HEK293 (cell line): Measurements from ENCODE around the gene CYP4Z1.
"Not testable (repeated sequence)": the region's sequence is repeated elsewhere in the genome, so short reads cannot be mapped to it uniquely, and the experiment has no call there.

Source experiments
- CTCF ChIA-PET: fragments of 350-600 bp; formaldehyde crosslinking; extraction: SDS; loops from one replicate; lab custom pipeline; 2021; ENCODE audit warnings: antibody characterized with exemption; lab: Yijun Ruan, JAX
- POLR2A ChIA-PET: fragments of 300-600 bp; formaldehyde crosslinking; extraction: SDS; loops from one replicate; lab custom pipeline; 2020; ENCODE audit warnings: antibody characterized with exemption, inconsistent platforms; lab: Yijun Ruan, JAX
- H3K27ac ChIP-seq: fragments of 200-500 bp; sonication (Bioruptor generic); 2 replicates; pipeline ENCODE4 v1.5.1; 2014; ENCODE audit warnings: low read depth, low read length, control low read depth, inconsistent platforms; ENCODE audit errors: extremely low read depth
- H3K36me3 ChIP-seq, 2 experiments: fragments of 200-500 bp in 1 of 2; sonication (Bioruptor generic) in 1 of 2; 1 replicate in 1 of 2; 2 replicates in 1 of 2; pipeline ENCODE4 v1.5.1; 2014 to 2017; ENCODE audit warnings: inconsistent platforms in 2 of 2, low read length in 2 of 2; ENCODE audit not compliant: control insufficient read depth in 2 of 2, insufficient read depth in 1 of 2
- H3K4me1 ChIP-seq: fragments of 200-500 bp; sonication (Bioruptor generic); 2 replicates; pipeline ENCODE4 v1.5.1; 2014; ENCODE audit warnings: mild to moderate bottlenecking, low read length, inconsistent platforms; ENCODE audit not compliant: control insufficient read depth, insufficient read depth
- H3K4me3 ChIP-seq: 2 replicates; pipeline ENCODE4 v1.5.1; 2011; ENCODE audit warnings: low read depth, mild to moderate bottlenecking, control low read depth, low read length, moderate library complexity
- H3K9me3 ChIP-seq: fragments of 200-500 bp; sonication (Bioruptor generic); 2 replicates; pipeline ENCODE4 v1.5.1; 2014; ENCODE audit warnings: low read depth, low read length, inconsistent platforms; ENCODE audit not compliant: control insufficient read depth, insufficient read depth
- AEBP2 ChIP-seq: fragments of 450-650 bp; formaldehyde crosslinking; IDR thresholded peaks from 2 replicates; pipeline ENCODE4 v1.5.1; 2016; ENCODE audit warnings: missing biosample characterization, missing genetic modification characterization, borderline replicate concordance
- KLF16 ChIP-seq: fragments of 450-650 bp; formaldehyde crosslinking; IDR thresholded peaks from 2 replicates; pipeline ENCODE4 v1.5.1; 2017; ENCODE audit warnings: missing biosample characterization, missing genetic modification characterization
- SCRT2 ChIP-seq: fragments of 450-650 bp; formaldehyde crosslinking; IDR thresholded peaks from 2 replicates; pipeline ENCODE4 v1.5.1; 2016; ENCODE audit warnings: missing biosample characterization, missing genetic modification characterization
- SETDB1 ChIP-seq: IDR thresholded peaks from one replicate; pipeline ENCODE4 v1.6.1; 2017; ENCODE audit warnings: mild to moderate bottlenecking, low read length, moderate library complexity, mixed read lengths; ENCODE audit not compliant: insufficient read length
- ZNF146 ChIP-seq: fragments of 450-650 bp; formaldehyde crosslinking; IDR thresholded peaks from 2 replicates; pipeline ENCODE4 v1.5.1; 2016; ENCODE audit warnings: missing biosample characterization, missing genetic modification characterization
- ZNF175 ChIP-seq: fragments of 450-650 bp; formaldehyde crosslinking; IDR thresholded peaks from 2 replicates; pipeline ENCODE4 v1.5.1; 2016; ENCODE audit warnings: missing biosample characterization, missing genetic modification characterization
- ZNF19 ChIP-seq: fragments of 450-650 bp; formaldehyde crosslinking; IDR thresholded peaks from 2 replicates; pipeline ENCODE4; 2016; ENCODE audit warnings: missing biosample characterization, missing genetic modification characterization, low read depth
- ZNF2 ChIP-seq: fragments of 450-650 bp; formaldehyde crosslinking; IDR thresholded peaks from 2 replicates; pipeline ENCODE4 v1.5.1; 2016; ENCODE audit warnings: missing biosample characterization, missing genetic modification characterization
- ZNF274 ChIP-seq, 2 experiments: fragments of 200-500 bp in 1 of 2; fragments of 450-650 bp in 1 of 2; sonication (Bioruptor generic) in 1 of 2; formaldehyde crosslinking in 1 of 2; IDR thresholded peaks; 2 replicates each; pipeline versions ENCODE4 v1.5.1 to v1.6.1; 2014 to 2016; ENCODE audit warnings: borderline replicate concordance in 1 of 2, inconsistent platforms in 1 of 2, low read length in 1 of 2, missing biosample characterization in 1 of 2, missing genetic modification characterization in 1 of 2
- ZNF391 ChIP-seq: fragments of 450-650 bp; formaldehyde crosslinking; IDR thresholded peaks from 2 replicates; pipeline ENCODE4 v1.5.1; 2016; ENCODE audit warnings: low read depth, missing biosample characterization, missing genetic modification characterization, borderline replicate concordance
- ZNF426 ChIP-seq: fragments of 450-650 bp; formaldehyde crosslinking; IDR thresholded peaks from 2 replicates; pipeline ENCODE4 v1.5.1; 2017; ENCODE audit warnings: missing biosample characterization, missing genetic modification characterization, mild to moderate bottlenecking, inconsistent platforms, moderate library complexity
- ZNF433 ChIP-seq: fragments of 450-650 bp; formaldehyde crosslinking; IDR thresholded peaks from 2 replicates; pipeline ENCODE4 v1.5.1; 2016; ENCODE audit warnings: missing biosample characterization, missing genetic modification characterization, low read depth
- ZNF48 ChIP-seq: fragments of 450-650 bp; formaldehyde crosslinking; IDR thresholded peaks from 2 replicates; pipeline ENCODE4 v1.5.1; 2016; ENCODE audit warnings: missing biosample characterization, missing genetic modification characterization
- ZNF560 ChIP-seq: fragments of 450-650 bp; formaldehyde crosslinking; IDR thresholded peaks from 2 replicates; pipeline ENCODE4 v1.5.1; 2017; ENCODE audit warnings: missing biosample characterization, missing genetic modification characterization, borderline replicate concordance
- ZNF624 ChIP-seq: fragments of 450-650 bp; formaldehyde crosslinking; IDR thresholded peaks from 2 replicates; pipeline ENCODE4 v1.5.1; 2017; ENCODE audit warnings: missing biosample characterization, missing genetic modification characterization

CYP4Z1 gene

GRCh38 chr1:47113178-47113577 is 46.1 kb downstream of the CYP4Z1 start (continued):
- TF ChIP-seq SETDB1, result no peak
- no peak for TF ChIP-seq SCRT2

- H3K36me3 ChIP-seq, H3K9me3 ChIP-seq, H3K27ac ChIP-seq, H3K4me1 ChIP-seq, POLR2A ChIA-PET, H3K4me3 ChIP-seq: not testable (repeated sequence)
- TF ChIP-seq ZNF146, result peak; percentile 73
- CTCF ChIA-PET, result interaction anchor here (0.6 to 0.8 kb wide), 2 partner anchors 243 to 464 kb away, joined by 3 to 4 read pairs; no protein-coding TSS in a partner anchor
Observed at GRCh38 chr1:47121039-47121438, 54.0 kb downstream of the CYP4Z1 start.

- POLR2A ChIA-PET, CTCF ChIA-PET: not testable (repeated sequence)
Observed at GRCh38 chr1:47124834-47125233, 57.8 kb downstream of the CYP4Z1 start.

GRCh38 chr1:47126997-47127396 is 60.0 kb downstream of the CYP4Z1 start:
- H3K4me1 ChIP-seq, H3K27ac ChIP-seq, H3K36me3 ChIP-seq, H3K4me3 ChIP-seq, POLR2A ChIA-PET, H3K9me3 ChIP-seq: not testable (repeated sequence)
- CTCF ChIA-PET, result interaction anchor here (0.9 to 1.5 kb wide), 2 partner anchors 49 to 402 kb away, joined by 3 to 4 read pairs; no protein-coding TSS in a partner anchor
- TF ChIP-seq ZNF146, result peak; percentile 88

More at GRCh38 chr1:47124834-47125233, 57.8 kb downstream of the CYP4Z1 start:
- not testable (repeated sequence) for H3K36me3 ChIP-seq, H3K27ac ChIP-seq, H3K4me1 ChIP-seq, H3K9me3 ChIP-seq, H3K4me3 ChIP-seq

- ChIA-PET POLR2A (no interaction called here), CTCF (interaction anchor here (1.5 kb wide), 1 partner anchor 47 kb away, joined by 4 read pairs; no protein-coding TSS in a partner anchor)
- no peak overlapping the region for H3K4me3 ChIP-seq
- no peaks in the 10 kb centered on the region for H3K36me3 ChIP-seq
- no peaks in the 10 kb centered on the region for H3K9me3 ChIP-seq
- no peaks in the 10 kb centered on the region for H3K4me1 ChIP-seq
- no peak for TF ChIP-seq ZNF433 (tag by site-specific recombination)
- no peak for TF ChIP-seq SCRT2
- no peak for TF ChIP-seq ZNF48 (tag by site-specific recombination)
- TF ChIP-seq ZNF391, result no peak
- TF ChIP-seq ZNF624 (tag by site-specific recombination), result no peak
- TF ChIP-seq AEBP2 (tag by site-specific recombination), result no peak
- no peak for TF ChIP-seq ZNF560 (tag by site-specific recombination)
- TF ChIP-seq ZNF274 (IDR thresholded peaks at IDR 0.05; ENCODE audit: low read length), result no peak
- TF ChIP-seq ZNF274 (tag by site-specific recombination; IDR thresholded peaks at IDR 0.05; ENCODE audit: borderline replicate concordance), result no peak
- no peak for TF ChIP-seq ZNF175
- no peak for TF ChIP-seq ZNF2
- TF ChIP-seq ZNF19 (tag by site-specific recombination), result no peak
- no peak for TF ChIP-seq KLF16 (tag by site-specific recombination)
- TF ChIP-seq ZNF426 (tag by site-specific recombination), result no peak
- H3K27ac ChIP-seq, result no peak overlapping the region
Observed at GRCh38 chr1:47128221-47128620, 61.2 kb downstream of the CYP4Z1 start.

- H3K9me3 ChIP-seq, H3K4me1 ChIP-seq, POLR2A ChIA-PET, H3K4me3 ChIP-seq, H3K27ac ChIP-seq, H3K36me3 ChIP-seq, CTCF ChIA-PET: not testable (repeated sequence)
Observed at GRCh38 chr1:47128854-47129253, 61.8 kb downstream of the CYP4Z1 start.

DNA sequence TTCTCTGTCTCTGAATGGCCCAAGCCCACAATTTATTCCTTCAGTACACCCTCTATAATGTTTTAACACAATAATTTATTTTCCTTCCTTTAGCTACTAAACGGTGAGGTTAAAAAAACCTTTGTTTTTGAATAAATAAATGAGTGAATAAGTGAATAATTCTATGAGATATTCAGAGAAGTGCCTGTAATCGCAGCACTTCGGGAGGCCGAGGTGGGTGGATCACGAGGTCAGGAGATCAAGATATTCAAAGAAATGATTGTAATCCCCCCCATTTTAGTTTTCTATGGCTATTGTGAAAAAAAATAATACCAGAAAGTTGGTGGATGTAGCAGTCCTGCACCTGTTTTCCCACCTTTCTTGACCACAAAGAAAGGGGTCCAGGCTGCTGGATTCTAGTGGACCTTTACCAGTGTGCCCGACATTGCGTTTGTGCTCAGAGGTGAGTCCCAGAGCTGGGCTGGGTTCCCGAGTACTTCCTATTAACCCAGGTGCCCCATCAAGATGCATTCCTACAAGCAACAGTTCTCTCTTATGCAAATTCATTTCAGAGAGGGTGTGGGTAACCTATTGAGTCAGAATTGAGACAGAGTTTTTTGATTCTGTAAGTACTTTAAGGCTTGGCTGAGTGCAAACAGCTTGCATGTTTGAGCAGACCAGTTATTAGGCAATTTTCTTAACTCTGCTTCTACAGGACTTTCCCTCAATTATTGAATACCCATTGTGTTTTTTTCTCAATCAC is 62.6 kb downstream of the CYP4Z1 start:
- CTCF ChIA-PET, H3K4me3 ChIP-seq, POLR2A ChIA-PET, H3K36me3 ChIP-seq, H3K9me3 ChIP-seq, H3K4me1 ChIP-seq, H3K27ac ChIP-seq: not testable (repeated sequence)
